HG02852 (cell line): ENCODE measurements around the gene RHOD.

Experiments used
- ATAC-seq: cut with Tn5 transposase; IDR thresholded peaks from one replicate; pipeline ENCODE4 v1.9.1; 2021; ENCODE audit warnings: mild to moderate bottlenecking, moderate library complexity; ENCODE audit not compliant: unreplicated experiment

RHOD gene

DNA sequence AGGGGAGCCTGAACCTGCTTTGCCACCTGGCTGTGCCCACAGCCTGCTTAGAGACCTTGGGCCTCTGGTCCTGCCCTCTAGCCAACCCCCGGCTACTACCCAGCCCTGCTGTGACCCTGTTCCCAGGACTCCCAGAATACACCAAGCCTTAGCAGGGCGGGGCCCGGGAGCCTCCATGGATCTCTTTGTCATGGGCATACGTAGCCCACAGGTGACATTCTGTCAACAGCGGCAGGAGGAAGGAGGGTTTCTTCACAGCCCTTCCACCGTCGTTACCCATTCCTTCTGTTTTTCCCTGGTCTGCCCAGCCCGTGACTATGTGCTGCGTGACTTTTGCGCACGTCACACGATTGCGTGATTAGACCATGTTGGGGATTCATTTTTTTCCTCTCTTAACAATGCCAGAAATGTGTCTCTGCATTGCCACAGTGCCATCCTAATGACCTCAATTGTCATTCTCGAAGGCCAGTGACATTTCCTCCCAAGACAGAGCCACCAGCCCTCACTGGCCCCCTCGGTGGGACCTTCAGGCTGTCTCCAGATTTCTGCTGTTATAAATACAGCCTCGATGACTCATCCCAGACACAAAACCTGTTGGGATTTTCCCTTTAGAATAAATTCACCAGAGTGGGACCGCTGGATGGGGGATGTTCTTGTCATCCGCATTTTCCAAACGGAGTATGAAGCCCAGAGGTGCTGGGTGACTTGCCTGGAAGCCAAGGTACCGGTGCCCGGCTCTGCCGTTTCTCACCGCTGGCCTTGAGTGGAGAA, 24.7 kb upstream of the RHOD start:
- no peak for ATAC-seq

DNA sequence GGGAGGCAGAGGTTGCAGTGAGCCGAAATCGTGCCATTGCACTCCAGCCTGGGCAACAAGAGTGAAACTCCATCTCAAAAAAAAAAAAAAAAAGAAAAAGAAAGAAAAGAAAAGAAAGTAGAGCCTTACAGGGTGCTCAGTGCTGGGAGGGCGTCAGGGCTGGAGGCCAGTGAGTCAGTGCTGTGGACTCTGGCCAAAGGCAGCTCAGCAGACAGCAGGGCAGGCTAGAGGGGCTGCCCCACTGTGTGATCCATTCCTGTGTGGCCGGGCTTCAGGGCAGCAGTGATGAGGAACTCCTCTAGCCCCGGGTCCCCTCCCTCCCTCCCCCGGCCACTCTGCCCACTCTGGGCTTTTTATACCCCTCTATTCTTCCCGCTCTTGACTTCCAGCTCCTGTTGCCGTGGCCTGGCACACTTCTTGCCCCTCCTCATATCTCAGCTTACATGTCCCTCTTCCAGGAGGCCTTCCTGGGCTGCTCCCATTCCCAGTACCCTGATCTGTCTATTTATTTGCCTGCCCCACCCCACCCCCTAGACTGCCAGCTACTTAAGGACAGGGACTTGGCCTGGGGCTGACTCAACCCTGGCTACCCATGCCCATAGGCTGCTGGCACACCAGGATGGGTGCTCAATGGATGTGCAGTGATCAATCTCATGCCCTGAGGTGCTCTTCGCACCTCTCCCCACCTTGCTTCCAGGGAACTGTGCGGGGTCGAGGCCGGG, 23.7 kb upstream of the RHOD start:
- ATAC-seq, result no peak

DNA sequence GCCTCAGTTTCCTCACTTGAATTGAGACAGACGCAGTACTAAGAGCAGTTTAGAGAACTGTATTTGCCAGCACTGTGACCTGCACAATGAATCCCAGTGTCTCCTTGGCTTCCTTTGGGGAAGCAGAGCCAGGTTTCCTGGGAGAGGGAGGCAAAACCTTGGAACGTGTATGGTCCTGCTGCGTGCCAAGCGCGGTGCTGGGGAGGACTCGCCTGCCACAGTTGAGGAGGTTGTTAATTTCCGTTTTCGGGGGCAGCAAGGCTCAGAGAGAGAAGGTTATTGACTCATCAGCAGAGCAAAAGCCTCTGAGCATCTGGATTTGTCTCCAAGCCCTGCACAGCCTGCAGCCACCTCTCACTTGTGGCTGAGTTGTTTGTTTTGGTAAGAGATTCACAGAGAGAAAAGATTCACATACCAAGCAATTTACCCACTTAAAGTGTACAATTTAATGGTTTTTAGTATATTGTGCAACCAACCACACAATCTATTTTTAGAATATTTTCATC, 22.9 kb upstream of the RHOD start:
- ATAC-seq, result no peak

DNA sequence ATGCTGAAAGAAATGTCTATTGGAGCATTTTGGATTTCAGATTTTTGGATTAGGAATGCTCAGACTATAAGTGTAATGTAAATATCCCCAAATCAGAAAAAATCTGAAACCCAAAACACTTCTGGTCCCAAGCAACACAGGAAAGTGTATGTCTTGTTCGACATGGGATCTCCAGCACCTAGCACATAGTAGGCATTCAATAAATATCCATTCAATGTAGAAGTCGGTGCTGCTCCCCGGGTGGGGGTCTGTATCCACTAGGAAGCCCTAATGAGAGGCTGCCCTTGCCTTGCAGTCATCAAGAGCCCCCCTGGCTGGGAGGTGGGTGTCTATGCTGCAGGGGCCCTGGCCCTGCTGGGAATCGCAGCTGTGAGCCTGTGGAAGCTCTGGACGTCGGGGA, 22.3 kb upstream of the RHOD start:
- no peak for ATAC-seq

DNA sequence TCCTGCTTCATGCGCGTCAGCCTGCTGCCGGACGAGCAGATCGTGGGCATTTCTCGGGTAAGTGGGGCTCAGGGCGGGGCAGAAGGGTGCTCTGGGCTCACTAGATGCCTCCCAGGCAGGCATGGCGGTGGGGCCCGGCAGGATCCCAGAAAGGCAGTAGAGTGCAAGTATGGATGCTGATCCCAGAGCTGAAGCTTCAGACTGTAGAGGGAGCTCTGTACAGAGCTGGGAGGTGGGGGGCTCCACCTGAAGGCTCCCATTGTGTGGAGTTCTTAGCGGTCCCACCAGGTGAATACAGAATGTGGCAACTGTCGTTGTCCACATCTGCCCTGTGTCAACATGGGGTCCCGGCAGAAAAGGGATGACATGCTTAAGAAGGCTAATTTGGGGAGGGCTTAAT, 16.5 kb upstream of the RHOD start:
- no peak for ATAC-seq

DNA sequence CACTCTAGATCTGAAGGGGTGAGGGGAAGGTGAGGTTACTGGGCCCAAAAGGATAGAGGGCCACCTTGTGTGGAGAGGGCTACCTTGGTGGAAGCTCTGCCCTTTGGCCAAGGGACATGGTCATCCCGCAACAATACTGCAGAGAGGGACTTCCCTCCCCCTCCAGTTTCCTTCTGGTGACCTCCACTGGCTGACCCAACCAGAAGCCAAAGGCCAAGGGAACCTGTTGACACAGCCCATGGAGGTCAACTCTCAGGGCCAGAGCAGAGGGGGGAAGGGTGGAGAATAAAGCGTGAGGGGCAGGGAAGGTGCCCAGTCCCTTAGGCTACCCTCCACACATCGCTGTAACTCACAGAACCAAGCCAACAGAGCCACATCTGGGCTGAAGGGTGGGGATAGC, 15.0 kb upstream of the RHOD start:
- ATAC-seq, result no peak

DNA sequence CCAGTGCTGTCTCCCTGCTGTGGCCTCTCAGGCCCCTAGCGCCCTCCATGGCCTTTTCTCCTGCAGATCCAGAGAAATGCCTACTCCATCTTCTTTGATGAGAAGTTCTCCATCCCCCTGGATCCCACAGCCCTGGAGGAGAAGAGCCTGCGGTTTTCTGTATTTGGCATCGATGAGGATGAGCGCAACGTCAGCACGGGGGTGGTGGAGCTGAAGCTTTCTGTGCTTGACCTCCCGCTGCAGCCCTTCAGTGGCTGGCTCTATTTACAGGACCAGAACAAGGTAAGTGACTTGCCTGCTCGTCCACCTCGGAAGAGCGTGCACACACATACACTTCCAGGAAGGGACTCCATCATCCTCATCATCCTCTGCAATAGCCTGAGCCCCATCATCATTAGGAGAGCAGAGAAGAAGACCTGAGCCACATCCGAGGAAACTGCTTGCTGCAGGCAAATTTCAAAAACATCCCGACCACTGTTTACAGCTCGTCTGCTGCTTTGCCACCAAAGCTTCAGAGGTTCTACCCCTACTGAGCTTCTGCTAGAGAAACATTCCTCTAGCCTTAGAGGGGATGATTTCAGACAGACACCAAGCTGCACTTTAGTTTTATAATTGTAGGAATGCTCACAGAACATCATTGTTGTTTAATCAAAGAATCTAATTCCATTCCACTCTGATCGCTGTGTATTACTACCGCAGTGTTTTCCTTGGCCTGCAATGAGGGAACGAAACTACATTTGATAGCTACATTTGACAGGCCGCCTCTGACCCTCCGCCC, 12.9 kb upstream of the RHOD start:
- ATAC-seq, result no peak

DNA sequence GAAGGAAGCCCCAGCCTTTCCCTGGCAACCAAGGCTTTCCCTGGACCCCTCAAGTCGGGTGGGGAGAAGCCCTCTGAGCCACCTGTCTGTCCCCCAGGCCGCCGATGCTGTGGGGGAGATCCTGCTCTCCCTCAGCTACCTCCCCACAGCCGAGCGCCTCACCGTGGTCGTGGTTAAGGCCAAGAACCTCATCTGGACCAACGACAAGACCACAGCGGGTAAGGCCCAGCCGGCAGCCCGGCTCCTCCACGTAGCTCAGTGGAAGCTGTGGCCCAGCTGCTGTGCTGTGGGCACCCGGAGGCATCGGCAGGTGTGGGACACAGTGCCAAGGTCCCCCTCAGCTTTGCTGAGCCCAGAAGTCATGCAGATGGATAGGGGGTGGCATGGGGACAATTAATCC, 12.2 kb upstream of the RHOD start:
- ATAC-seq, result no peak

DNA sequence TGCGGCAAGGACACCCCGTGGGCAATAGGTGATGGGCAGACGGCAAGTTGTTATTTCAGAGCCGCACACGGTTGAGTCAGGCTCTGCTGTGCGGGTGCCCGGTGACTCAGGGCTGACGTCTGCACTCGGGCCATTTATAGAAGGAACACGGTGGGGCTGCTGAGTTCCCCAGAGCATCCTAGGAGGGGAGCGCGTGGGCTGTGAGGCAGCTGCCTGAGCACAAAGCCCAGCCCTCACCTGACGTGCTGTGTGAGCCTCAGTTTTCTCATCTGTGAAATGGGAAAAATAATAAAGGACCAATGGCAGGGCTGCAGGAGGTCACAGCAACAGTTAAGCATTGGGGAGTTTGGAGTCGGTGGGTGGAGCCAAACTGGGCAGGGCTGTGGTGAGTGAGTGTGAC, 11.3 kb upstream of the RHOD start:
- no peak for ATAC-seq

DNA sequence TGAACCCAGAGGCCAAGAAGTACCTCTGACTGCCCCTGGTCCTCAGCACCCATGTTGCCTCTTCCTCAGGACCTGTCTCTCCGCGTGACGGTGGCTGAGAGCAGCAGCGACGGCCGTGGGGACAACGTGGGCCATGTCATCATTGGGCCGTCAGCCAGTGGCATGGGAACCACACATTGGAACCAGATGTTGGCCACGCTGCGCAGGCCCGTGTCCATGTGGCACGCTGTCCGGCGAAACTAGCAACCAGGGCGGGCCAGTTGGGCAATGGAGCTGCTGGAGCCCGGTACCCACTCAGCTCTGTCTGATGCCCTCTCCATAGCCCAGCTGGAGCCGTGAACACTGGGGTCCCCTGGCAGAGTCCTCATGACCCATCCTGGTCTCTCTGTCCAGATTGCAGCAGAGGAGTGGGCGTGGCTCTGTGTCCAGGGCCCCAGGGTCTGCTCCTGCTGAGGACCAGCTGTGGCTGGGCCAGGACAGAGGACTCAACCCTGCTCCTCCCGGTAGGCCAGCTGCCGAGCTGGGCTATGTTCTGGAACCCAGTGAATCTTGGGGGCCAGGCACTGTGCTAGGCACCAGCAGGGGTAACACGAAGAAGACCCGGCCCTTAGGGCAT, 8.0 kb upstream of the RHOD start:
- no peak for ATAC-seq

DNA sequence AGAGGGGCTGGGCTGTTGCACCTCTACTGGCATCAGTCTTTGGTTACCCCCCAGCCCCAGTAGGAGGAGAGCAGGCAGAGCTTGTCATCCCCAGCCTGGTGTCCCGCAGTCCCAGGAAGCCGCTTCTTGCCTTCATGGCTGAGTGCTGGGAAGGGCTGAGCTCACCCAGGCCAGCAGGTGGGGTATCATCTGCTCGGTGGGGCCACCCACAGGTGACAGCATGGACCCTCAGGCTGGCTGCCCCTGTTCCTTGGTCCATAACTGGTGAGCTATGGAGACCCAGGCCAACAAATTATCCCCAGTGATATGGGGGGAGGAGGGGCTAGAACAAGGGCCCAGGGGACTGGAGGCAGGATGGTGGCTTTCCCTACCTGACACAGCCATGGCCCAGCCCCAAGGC, 6.5 kb upstream of the RHOD start:
- ATAC-seq, result no peak

DNA sequence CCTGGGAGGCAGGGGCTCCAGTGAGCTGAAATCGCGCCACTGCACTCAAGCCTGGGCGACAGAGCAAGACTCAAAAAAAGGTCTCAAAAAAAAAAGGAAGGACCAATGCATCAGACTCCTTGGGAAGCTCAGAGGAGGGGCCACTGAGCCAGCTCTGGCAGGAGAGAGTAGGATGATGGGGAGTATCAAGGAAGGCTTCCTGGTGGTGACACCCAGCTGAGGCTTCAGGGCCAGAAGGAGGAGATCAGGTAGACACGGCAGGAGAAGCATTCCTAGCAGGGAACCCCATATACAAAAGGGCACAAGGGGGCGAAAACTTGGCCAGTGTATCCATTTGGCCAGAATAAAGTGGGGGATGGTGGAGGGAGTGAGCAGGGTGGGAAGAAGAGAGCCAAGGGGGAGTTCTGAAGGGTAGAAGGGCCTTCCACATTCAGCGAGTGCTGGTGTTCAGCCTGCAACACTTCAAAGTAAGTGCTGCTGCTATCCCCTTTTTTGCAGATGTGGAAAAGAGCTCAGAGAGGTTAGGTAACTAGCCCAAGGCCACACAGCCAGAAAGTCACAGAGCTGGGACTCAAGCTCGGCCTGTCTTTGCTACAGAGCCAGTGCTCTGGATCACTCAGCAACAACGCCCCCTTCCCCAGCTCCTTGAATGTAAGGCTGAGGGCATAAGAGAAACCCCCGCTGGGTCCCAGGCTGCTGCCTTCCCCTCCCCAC, 5.3 kb upstream of the RHOD start:
- no peak for ATAC-seq

DNA sequence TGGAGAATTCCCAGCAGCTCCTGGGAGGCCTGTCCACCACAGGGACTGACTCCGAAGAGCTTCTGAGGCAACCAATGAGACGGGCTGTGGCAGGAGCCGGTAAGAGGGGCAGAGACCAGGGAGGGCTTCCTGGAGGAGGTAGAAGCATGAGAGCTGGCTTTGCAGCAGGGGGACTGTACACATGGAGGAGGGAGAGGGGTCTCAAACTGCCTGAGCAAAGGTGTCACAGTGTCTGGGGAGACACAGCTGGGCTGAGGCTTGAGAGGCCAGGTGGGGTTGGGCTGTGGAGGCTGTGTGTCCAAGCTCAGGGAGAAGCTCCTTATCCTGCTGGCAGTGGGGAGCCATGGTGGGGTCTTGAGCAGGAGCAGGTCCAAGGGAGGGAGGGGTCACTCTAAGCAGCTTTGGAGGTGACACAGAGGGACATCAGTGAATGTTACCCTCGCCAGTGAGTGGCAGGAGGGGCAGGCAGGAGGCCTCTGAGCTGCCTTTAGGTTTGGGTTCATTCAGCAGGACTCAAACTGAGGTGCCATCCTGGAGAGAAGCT, 4.6 kb upstream of the RHOD start:
- no peak for ATAC-seq

DNA sequence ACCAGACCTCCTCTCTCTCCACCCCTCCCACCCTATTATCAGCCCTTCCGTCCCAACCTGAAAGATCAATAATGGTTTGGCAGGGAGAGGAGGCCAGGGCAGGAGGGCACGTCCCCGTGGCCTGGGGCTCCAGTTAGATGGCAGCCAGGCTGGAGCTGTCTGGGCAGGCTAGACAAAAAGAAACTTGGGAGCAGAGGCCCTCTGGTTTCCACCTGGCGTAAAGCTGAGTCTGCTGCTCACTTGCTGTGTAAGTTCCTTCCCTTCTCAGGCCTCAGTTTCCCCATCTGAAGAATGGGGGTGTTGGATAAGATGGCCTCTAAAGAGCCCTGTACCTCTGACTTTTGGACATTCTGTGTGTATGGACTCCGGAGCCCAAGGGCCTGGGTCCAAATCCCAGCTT, 3.8 kb upstream of the RHOD start:
- no peak for ATAC-seq

DNA sequence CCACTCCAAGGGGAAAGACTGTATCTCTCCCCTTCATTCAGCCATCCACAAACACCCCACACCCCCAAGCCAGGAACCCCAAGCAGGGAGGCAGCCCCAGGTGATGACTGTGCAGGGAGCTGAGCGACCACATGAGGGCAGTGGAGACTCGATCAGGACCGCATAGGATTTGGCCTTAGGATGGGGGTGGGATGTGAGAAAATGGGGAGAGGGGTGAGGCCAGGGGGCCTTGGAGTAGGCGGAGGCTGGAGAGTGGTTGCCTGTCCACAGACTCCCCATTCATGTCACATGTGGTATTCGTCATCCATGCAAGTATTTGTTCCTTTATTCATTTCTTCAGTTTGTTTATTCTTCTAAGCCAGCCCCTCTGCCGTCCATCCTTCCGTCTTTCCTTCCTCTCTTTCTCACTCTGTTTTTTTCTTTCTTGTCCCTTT, 2.7 kb upstream of the RHOD start:
- ATAC-seq, result no peak

DNA sequence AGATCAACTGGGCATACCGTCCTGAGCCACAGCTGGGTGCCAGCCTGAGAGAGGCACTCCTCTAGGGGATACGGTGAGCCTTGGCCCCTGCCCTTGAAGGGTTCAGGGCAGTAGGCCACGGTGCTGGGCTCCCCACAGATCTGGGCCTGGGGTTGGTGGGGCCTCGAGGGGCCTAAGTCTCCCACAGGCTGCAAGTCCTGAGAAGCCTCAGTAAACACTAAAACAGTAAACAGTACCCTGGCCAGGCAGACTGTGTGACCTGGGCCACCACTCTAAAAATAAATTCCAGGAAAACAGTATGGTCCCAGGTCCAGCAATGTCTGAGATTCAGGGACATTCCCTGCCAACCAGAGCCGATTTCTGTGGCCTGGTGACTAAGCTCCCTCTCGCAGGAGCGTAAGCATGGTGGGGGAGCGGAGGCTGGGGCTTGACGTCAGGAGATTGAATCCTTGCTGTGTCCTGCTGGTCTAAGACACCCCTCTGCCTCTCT, 2.3 kb upstream of the RHOD start:
- no peak for ATAC-seq

DNA sequence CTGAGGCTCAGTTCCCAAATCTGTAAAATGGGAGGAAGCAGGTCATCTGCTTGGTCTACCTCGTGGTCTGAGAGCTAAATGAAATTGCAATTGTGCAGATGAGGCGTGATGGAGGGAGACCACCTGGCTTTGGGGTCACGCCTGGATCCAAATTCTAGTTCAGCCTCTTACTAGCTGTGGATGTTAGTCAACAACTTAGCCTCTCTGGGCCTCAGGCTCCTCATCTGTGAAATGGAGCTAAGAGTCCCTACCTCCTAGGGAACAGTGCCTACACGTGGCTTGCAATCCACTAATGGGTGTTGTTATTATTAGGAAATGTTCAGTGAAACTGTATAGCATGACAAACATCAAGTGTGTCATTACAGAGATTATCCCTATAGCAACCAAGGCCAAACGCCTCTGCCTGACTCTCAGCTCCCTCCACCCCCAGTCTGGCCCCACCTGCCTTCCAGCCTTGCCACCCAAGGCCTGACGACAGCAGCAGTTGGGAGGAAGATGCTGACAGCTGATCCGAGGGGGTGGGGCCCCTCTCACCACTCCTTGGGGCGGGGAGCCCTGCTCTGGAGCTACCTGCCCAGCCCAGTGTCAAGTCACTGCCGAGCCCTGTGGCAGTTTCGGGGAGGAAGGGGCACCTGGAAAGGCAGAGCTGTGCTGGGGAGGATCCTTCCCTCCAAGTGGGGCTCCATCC, 1.7 kb upstream of the RHOD start:
- ATAC-seq, result no peak

DNA sequence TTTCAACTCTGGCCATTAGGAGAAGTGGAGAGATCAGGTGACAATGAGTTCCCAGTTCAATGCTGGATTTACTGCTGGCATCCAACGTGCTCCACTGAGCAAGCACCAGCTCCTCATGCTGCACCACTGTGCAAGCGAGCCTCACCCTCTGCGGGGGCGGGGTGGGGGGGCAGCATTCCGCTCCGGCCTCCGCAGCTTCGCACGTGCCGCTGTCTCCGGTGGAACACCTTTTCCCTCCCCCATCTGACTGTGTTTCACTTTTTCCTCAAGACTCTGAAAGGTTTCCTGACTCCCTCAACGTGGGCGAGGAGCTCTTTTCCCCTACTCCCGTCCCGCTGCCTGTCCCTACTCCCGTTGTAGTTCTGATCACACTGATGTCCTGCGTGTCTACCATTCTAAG, 835 bp upstream of the RHOD start:
- ATAC-seq, result no peak

DNA sequence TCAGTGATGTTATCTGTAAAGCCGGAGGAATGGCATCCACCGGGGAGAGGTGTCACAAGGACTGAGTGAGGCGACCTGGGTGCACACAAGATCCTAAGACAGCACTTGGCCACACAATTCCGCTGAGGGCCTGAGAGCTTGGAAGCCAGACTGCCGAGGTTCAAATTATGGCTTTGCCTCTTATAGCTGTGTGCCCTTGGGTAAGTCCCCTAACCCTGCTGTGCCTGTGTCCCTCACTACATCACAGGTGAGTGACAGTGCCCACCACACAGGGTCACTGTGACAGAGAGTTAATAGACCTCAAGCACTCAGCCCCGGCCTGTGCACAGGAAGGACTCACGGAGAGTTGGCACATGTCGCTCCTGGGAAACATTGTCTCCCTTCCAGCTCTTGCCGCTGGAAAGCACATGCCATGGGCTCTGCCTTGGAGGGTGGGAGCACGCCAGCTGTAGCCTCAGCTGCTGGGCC, 592 bp downstream of the RHOD start:
- ATAC-seq, result no peak
